Measurements from ENCODE around the gene C4orf36. TPM values are rescaled to one million over a fixed set of nuclear protein-coding genes. Genes with fewer than 3 reads are reported as not detected.
A peak's percentile ranks its signal among the peaks of the same experiment; 100 is the strongest.

The C4orf36 gene
- total RNA-seq, 1 donor from 2014 or later = not detected

GRCh38 chr4:86855572-86855971, 36.6 kb downstream of the C4orf36 start:
- no peak overlapping the region for H3K4me3 Mint-ChIP-seq (ENCODE audit: unreplicated experiment)
- no peaks in the 10 kb centered on the region for H3K79me2 ChIP-seq (ENCODE audit: insufficient read depth, low read length)
- no peaks in the 10 kb centered on the region for H3K36me3 Mint-ChIP-seq (ENCODE audit: low read depth, unreplicated experiment)
- no peaks in the 10 kb centered on the region for H3K9me3 Mint-ChIP-seq (ENCODE audit: unreplicated experiment)
- H3K4me1 ChIP-seq (ENCODE audit: insufficient read depth, low read length) = no peaks in the 10 kb centered on the region
- no peak overlapping the region for H3K9ac ChIP-seq (ENCODE audit: low read length)
- no peak overlapping the region for H3K4me3 ChIP-seq (ENCODE audit: insufficient read depth, low read depth, low read length)
- peaks cover 1% of the 10 kb centered on the region for H3K27me3 Mint-ChIP-seq (ENCODE audit: low read depth, unreplicated experiment)
- H4K20me1 ChIP-seq (ENCODE audit: insufficient read depth, low read length) = no peaks in the 10 kb centered on the region
- TF ChIP-seq, protein P1, sequence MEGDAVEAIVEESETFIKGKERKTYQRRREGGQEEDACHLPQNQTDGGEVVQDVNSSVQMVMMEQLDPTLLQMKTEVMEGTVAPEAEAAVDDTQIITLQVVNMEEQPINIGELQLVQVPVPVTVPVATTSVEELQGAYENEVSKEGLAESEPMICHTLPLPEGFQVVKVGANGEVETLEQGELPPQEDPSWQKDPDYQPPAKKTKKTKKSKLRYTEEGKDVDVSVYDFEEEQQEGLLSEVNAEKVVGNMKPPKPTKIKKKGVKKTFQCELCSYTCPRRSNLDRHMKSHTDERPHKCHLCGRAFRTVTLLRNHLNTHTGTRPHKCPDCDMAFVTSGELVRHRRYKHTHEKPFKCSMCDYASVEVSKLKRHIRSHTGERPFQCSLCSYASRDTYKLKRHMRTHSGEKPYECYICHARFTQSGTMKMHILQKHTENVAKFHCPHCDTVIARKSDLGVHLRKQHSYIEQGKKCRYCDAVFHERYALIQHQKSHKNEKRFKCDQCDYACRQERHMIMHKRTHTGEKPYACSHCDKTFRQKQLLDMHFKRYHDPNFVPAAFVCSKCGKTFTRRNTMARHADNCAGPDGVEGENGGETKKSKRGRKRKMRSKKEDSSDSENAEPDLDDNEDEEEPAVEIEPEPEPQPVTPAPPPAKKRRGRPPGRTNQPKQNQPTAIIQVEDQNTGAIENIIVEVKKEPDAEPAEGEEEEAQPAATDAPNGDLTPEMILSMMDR (IDR thresholded peaks at IDR 0.05; ENCODE audit: insufficient read depth, low read depth, low read length) = no peak
- no peak for TF ChIP-seq EZH2 (IDR thresholded peaks at IDR 0.05; ENCODE audit: insufficient read depth, low read length)
- no peak overlapping the region for H3K27ac Mint-ChIP-seq (ENCODE audit: unreplicated experiment)
- H3K4me1 Mint-ChIP-seq (ENCODE audit: low read depth, unreplicated experiment) = peaks cover 12% of the 10 kb centered on the region
- no peak overlapping the region for H3K27ac ChIP-seq (ENCODE audit: low read depth, low read length)
- no peaks in the 10 kb centered on the region for H3K36me3 ChIP-seq (ENCODE audit: insufficient read depth, low read length)
- FAIRE-seq (peak; percentile 97), DNase-seq (ENCODE audit: low read depth) (peak; percentile 71)
- H3K9me3 ChIP-seq (ENCODE audit: insufficient read depth, low read depth, low read length) = no peaks in the 10 kb centered on the region
- no peak overlapping the region for H3K4me2 ChIP-seq (ENCODE audit: low read length)
- H3K27me3 ChIP-seq (ENCODE audit: insufficient read depth, low read length) = no peaks in the 10 kb centered on the region
- H2AFZ ChIP-seq (ENCODE audit: low read depth, low read length) = no peak overlapping the region

- Histone ChIP-seq H3K79me2 (ENCODE audit: insufficient read depth, low read length) (no peaks in the 10 kb centered on the region), H3K27ac (ENCODE audit: low read depth, low read length) (no peak overlapping the region), H3K36me3 (ENCODE audit: insufficient read depth, low read length) (no peaks in the 10 kb centered on the region), H3K4me1 (ENCODE audit: insufficient read depth, low read length) (no peaks in the 10 kb centered on the region), H3K9ac (ENCODE audit: low read length) (no peak overlapping the region), H4K20me1 (ENCODE audit: insufficient read depth, low read length) (no peaks in the 10 kb centered on the region), H3K27me3 (ENCODE audit: insufficient read depth, low read length) (no peaks in the 10 kb centered on the region), H3K4me2 (ENCODE audit: low read length) (no peak overlapping the region), H3K9me3 (ENCODE audit: insufficient read depth, low read depth, low read length) (no peaks in the 10 kb centered on the region), H2AFZ (ENCODE audit: low read depth, low read length) (no peak overlapping the region), H3K4me3 (ENCODE audit: insufficient read depth, low read depth, low read length) (no peak overlapping the region)
- DNase-seq (ENCODE audit: low read depth) (no peak), FAIRE-seq (no peak)
- peaks cover 4% of the 10 kb centered on the region for H3K27me3 Mint-ChIP-seq (ENCODE audit: low read depth, unreplicated experiment)
- H3K4me3 Mint-ChIP-seq (ENCODE audit: unreplicated experiment) = no peak overlapping the region
- H3K36me3 Mint-ChIP-seq (ENCODE audit: low read depth, unreplicated experiment) = no peaks in the 10 kb centered on the region
- no peaks in the 10 kb centered on the region for H3K9me3 Mint-ChIP-seq (ENCODE audit: unreplicated experiment)
- no peak overlapping the region for H3K27ac Mint-ChIP-seq (ENCODE audit: unreplicated experiment)
- peaks cover 16% of the 10 kb centered on the region for H3K4me1 Mint-ChIP-seq (ENCODE audit: low read depth, unreplicated experiment)
- TF ChIP-seq, protein P1 (IDR thresholded peaks at IDR 0.05; ENCODE audit: insufficient read depth, low read depth, low read length) = no peak
- TF ChIP-seq EZH2 (IDR thresholded peaks at IDR 0.05; ENCODE audit: insufficient read depth, low read length) = no peak
Measured at GRCh38 chr4:86853209-86853608, 39.0 kb downstream of the C4orf36 start.

DNA sequence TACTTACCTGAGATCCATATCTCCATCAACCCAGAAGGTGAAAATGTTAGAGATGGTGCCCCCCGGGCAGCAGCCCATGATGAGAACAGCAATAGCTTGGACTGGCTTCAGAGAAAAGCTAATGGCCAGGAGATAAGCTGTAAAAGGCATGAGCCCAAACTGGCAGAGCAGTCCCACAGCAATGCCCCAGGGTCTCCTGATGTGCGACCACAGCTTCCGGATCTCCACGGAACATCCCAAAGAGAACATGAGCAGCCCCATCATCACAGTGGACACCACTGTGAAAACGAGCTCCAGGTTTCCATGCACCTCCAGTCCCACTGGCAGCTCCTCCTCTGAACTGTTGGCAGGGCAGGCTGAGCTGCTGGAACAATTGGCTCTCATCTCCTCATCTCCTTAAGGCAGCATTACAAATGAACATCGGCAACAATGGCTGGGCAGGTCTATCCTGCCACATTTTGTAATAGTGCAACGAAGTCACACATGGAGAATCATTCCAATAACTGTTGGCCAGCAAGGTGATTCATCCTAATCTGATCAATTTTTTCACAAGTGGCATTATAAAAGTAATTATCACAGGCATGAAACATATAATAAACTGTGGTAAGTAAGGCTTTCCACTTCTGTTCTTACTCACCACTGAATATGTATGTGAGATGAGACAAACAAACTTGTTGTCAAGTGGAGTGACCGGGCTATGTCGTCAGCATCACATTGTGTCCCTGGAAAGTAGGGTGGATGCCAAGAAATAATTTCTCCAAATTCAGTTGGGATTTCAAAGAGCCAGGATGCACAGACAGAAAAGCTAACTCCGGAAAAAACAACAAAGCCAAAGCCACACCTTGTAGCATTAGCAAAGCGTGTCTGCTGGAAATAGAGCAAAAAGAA, 43.2 kb downstream of the C4orf36 start, which contains the start of gene SLC10A6:
SLC10A6 (minus strand) TSS at position 653 of the 888 bp plus-strand sequence; CDS start at position 384, 269 bp downstream.
- H3K27me3 ChIP-seq (ENCODE audit: insufficient read depth, low read length) = no peaks in the 10 kb centered on the region
- DNase-seq (ENCODE audit: low read depth) = no peak
- H3K9ac ChIP-seq (ENCODE audit: low read length) = no peak within 1 kb of the TSS
- no peaks in the 10 kb centered on the region for H3K79me2 ChIP-seq (ENCODE audit: insufficient read depth, low read length)
- no peak within 1 kb of the TSS for H3K4me2 ChIP-seq (ENCODE audit: low read length)
- TF ChIP-seq, protein P1 (IDR thresholded peaks at IDR 0.05; ENCODE audit: insufficient read depth, low read depth, low read length) = no peak
- TF ChIP-seq EZH2 (IDR thresholded peaks at IDR 0.05; ENCODE audit: insufficient read depth, low read length) = no peak
- H3K9me3 ChIP-seq (ENCODE audit: insufficient read depth, low read depth, low read length) = no peaks in the 10 kb centered on the region
- no peaks in the 10 kb centered on the region for H4K20me1 ChIP-seq (ENCODE audit: insufficient read depth, low read length)
- no peaks in the 10 kb centered on the region for H3K36me3 ChIP-seq (ENCODE audit: insufficient read depth, low read length)
- Mint-ChIP-seq H3K9me3 (ENCODE audit: unreplicated experiment) (no peaks in the 10 kb centered on the region), H3K27me3 (ENCODE audit: low read depth, unreplicated experiment) (peaks cover 4% of the 10 kb centered on the region), H3K4me3 (ENCODE audit: unreplicated experiment) (no peak within 1 kb of the TSS), H3K4me1 (ENCODE audit: low read depth, unreplicated experiment) (peaks cover 4% of the 10 kb centered on the region), H3K36me3 (ENCODE audit: low read depth, unreplicated experiment) (peaks cover 3% of the 10 kb centered on the region), H3K27ac (ENCODE audit: unreplicated experiment) (peak within 1 kb of the TSS; percentile 41)
- FAIRE-seq = no peak
- no peaks in the 10 kb centered on the region for H3K4me1 ChIP-seq (ENCODE audit: insufficient read depth, low read length)
- no peak within 1 kb of the TSS for H3K27ac ChIP-seq (ENCODE audit: low read depth, low read length)
- H2AFZ ChIP-seq (ENCODE audit: low read depth, low read length) = no peak within 1 kb of the TSS
- H3K4me3 ChIP-seq (ENCODE audit: insufficient read depth, low read depth, low read length) = no peak within 1 kb of the TSS

Measured in astrocyte (in vitro differentiated cells and primary cell).